ENCODE data around the gene CNEP1R1. TPM values are rescaled to one million over a fixed set of nuclear protein-coding genes. Genes with fewer than 3 reads are reported as not detected.

The CNEP1R1 gene
- total and polyA plus RNA-seq, 9 of the 15 experiments (the other 6 are each of a cell fraction or from before 2014, with no cell fraction given) = 7.6 to 20.1 (median 10.6) TPM

- no peak for TF ChIP-seq ARID2 (IDR thresholded peaks at IDR 0.05)
- TF ChIP-seq DEAF1 (CRISPR knock-in tag; IDR thresholded peaks at IDR 0.05) = peak; percentile 95
- TF ChIP-seq, protein P1, sequence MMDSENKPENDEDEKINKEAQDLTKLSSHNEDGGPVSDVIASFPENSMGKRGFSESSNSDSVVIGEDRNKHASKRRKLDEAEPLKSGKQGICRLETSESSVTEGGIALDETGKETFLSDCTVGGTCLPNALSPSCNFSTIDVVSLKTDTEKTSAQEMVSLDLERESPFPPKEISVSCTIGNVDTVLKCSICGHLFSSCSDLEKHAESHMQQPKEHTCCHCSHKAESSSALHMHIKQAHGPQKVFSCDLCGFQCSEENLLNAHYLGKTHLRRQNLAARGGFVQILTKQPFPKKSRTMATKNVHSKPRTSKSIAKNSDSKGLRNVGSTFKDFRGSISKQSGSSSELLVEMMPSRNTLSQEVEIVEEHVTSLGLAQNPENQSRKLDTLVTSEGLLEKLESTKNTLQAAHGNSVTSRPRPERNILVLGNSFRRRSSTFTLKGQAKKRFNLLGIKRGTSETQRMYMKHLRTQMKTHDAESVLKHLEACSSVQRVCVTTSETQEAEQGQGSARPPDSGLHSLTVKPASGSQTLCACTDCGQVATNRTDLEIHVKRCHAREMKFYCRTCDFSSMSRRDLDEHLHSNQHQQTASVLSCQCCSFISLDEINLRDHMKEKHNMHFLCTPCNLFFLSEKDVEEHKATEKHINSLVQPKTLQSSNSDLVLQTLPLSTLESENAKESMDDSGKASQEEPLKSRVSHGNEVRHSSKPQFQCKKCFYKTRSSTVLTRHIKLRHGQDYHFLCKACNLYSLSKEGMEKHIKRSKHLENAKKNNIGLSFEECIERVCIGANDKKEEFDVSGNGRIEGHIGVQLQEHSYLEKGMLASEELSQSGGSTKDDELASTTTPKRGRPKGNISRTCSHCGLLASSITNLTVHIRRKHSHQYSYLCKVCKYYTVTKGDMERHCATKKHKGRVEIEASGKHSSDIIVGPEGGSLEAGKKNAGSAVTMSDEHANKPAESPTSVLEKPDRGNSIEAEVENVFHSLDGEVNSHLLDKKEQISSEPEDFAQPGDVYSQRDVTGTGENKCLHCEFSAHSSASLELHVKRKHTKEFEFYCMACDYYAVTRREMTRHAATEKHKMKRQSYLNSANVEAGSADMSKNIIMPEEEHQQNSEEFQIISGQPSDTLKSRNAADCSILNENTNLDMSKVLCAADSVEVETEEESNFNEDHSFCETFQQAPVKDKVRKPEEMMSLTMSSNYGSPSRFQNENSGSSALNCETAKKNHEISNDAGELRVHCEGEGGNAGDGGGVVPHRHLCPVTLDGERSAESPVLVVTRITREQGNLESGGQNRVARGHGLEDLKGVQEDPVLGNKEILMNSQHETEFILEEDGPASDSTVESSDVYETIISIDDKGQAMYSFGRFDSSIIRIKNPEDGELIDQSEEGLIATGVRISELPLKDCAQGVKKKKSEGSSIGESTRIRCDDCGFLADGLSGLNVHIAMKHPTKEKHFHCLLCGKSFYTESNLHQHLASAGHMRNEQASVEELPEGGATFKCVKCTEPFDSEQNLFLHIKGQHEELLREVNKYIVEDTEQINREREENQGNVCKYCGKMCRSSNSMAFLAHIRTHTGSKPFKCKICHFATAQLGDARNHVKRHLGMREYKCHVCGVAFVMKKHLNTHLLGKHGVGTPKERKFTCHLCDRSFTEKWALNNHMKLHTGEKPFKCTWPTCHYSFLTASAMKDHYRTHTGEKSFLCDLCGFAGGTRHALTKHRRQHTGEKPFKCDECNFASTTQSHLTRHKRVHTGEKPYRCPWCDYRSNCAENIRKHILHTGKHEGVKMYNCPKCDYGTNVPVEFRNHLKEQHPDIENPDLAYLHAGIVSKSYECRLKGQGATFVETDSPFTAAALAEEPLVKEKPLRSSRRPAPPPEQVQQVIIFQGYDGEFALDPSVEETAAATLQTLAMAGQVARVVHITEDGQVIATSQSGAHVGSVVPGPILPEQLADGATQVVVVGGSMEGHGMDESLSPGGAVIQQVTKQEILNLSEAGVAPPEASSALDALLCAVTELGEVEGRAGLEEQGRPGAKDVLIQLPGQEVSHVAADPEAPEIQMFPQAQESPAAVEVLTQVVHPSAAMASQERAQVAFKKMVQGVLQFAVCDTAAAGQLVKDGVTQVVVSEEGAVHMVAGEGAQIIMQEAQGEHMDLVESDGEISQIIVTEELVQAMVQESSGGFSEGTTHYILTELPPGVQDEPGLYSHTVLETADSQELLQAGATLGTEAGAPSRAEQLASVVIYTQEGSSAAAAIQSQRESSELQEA (IDR thresholded peaks at IDR 0.05; ENCODE audit: low read depth) = peak; percentile 99
- 0 out of 2 replicates have a peak, but pooled peaks have one; percentile 23 for TF ChIP-seq CBFB (CRISPR knock-in tag; IDR thresholded peaks at IDR 0.05)
- peak; percentile 85 for TF ChIP-seq C11orf30 (IDR thresholded peaks at IDR 0.05; ENCODE audit: low read depth)
- no peak for TF ChIP-seq ZKSCAN1 (IDR thresholded peaks at IDR 0.05; ENCODE audit: low read depth, low read length)
- no peak for TF ChIP-seq ZNF76 (CRISPR knock-in tag; IDR thresholded peaks at IDR 0.05; ENCODE audit: borderline replicate concordance)
- TF ChIP-seq PCBP1 (IDR thresholded peaks at IDR 0.05; ENCODE audit: low read depth, low read length, poor library complexity, severe bottlenecking) = no peak
- TF ChIP-seq YBX1 (IDR thresholded peaks at IDR 0.05) = no peak
- TF ChIP-seq MBD2 (IDR thresholded peaks at IDR 0.05; ENCODE audit: borderline replicate concordance, low read depth) = peak; percentile 99
These were observed at the start of gene CNEP1R1 (continued) for GRCh38 chr16:50024684-50025536.
